ENCODE measurements around the gene CFLAR.

CFLAR gene

DNA sequence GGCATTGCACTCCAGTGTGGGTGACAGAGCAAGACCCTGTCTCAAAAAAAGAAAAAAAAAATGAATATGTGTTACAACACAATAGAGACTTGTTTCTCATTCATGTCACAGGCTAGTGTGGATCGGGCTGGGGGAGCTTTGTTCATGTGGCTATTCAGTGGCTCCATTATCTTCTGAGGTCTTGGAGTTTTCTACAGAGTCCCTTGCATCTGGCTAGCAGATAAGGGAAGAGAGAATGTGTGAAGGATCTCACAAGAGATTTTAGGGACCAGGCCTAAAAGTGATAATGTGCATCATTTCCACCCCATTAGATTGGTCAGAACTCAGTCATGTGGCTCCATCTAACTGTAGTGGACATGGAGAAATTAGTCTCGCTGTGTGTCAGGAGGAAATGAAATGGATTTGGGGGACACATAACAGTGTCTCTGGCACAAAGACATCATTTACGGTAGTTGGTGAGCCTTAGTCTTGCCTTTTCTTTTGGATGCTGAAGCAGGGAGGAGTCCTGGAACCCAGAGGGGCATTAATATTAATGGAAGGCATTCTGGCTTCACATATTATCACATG, 34.6 kb downstream of the CFLAR start:
- TF ChIP-seq IKZF3 (tag by site-specific recombination; IDR thresholded peaks at IDR 0.05) (no peak), ZNF76 (tag by site-specific recombination; IDR thresholded peaks at IDR 0.05; ENCODE audit: borderline replicate concordance, low read depth) (no peak), ZNF37A (tag by site-specific recombination; IDR thresholded peaks at IDR 0.05) (no peak)
- CTCF ChIA-PET = interaction anchor here (0.7 to 1.0 kb wide), 4 partner anchors 8 to 443 kb away, joined by 3 to 4 read pairs (median 3); no protein-coding TSS in a partner anchor
- POLR2A ChIA-PET = interaction anchor here (1.0 kb wide), 1 partner anchor 32 kb away, joined by 4 read pairs; no protein-coding TSS in a partner anchor
- peaks cover 0 to 18% of the 10 kb centered on the region in 2 experiments; a peak in 2 of 3 replicates for H3K36me3 ChIP-seq (ENCODE audit: control insufficient read depth in 2 of 2, insufficient read depth in 1 of 2, low read length in 2 of 2)
- H3K9me3 ChIP-seq (ENCODE audit: control insufficient read depth, insufficient read depth, low read depth, low read length) = no peaks in the 10 kb centered on the region
- no peak overlapping the region for H3K27ac ChIP-seq (ENCODE audit: extremely low read depth, low read depth, low read length)
- no peaks in the 10 kb centered on the region for H3K4me1 ChIP-seq (ENCODE audit: control insufficient read depth, insufficient read depth, low read length)
- H3K4me3 ChIP-seq (ENCODE audit: low read depth, low read length) = no peak overlapping the region

DNA sequence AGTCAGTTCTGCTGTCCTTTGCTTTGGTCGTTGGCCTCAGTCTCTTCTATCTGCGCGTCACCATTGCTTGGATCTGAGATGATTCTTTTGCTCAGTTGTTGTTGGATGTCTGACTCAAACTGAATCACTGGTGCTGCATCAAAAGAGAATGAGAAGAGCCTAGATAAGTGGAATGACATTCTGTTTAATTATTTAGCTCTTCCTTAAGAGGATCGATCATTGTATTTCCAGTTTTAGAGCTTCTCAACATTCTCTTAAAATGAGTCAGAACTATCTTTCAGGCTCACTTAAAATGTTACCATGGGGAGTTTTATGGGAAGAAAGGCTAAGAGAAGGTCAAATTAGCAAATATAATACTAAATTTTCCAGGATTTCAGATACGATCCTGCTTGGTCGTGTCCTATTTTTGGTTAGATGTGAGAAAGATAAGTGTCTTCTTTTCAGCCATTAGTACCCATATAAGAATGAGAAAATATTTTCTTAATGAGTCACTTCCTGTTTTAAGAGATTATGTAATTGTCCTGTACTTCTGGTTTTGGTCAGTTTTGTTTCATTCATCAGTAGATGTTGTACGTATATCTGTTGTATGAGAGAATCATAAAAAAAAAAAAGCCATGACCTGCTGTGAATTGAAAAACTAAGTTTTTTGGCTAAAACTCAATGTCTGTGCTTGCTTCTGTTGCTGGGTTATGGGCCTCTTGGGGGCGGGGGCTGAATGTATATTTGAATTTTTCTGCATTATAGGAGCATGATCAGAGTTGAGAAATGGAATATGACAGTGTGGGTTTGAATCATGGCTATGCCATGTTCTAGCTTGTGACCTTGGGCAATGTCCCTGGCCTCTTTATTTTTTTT, 35.4 kb downstream of the CFLAR start:
- no peaks in the 10 kb centered on the region for H3K4me1 ChIP-seq (ENCODE audit: control insufficient read depth, insufficient read depth, low read length)
- H3K36me3 ChIP-seq (ENCODE audit: control insufficient read depth in 2 of 2, insufficient read depth in 1 of 2, low read length in 2 of 2) = peaks cover 0 to 23% of the 10 kb centered on the region in 2 experiments; a peak in 2 of 3 replicates
- H3K27ac ChIP-seq (ENCODE audit: extremely low read depth, low read depth, low read length) = no peak overlapping the region
- ChIA-PET CTCF (interaction anchor here (0.8 to 1.0 kb wide), 3 partner anchors 9 to 189 kb away, joined by 3 read pairs; no protein-coding TSS in a partner anchor), POLR2A (interaction anchor here (0.7 to 1.0 kb wide), 2 partner anchors 33 to 459 kb away, joined by 3 to 4 read pairs; no protein-coding TSS in a partner anchor)
- no peak overlapping the region for H3K4me3 ChIP-seq (ENCODE audit: low read depth, low read length)
- H3K9me3 ChIP-seq (ENCODE audit: control insufficient read depth, insufficient read depth, low read depth, low read length) = no peaks in the 10 kb centered on the region
- TF ChIP-seq ZNF404 (tag by site-specific recombination; IDR thresholded peaks at IDR 0.05) = no peak
- TF ChIP-seq ZNF112 (tag by site-specific recombination; IDR thresholded peaks at IDR 0.05) = no peak
- TF ChIP-seq, protein P1, sequence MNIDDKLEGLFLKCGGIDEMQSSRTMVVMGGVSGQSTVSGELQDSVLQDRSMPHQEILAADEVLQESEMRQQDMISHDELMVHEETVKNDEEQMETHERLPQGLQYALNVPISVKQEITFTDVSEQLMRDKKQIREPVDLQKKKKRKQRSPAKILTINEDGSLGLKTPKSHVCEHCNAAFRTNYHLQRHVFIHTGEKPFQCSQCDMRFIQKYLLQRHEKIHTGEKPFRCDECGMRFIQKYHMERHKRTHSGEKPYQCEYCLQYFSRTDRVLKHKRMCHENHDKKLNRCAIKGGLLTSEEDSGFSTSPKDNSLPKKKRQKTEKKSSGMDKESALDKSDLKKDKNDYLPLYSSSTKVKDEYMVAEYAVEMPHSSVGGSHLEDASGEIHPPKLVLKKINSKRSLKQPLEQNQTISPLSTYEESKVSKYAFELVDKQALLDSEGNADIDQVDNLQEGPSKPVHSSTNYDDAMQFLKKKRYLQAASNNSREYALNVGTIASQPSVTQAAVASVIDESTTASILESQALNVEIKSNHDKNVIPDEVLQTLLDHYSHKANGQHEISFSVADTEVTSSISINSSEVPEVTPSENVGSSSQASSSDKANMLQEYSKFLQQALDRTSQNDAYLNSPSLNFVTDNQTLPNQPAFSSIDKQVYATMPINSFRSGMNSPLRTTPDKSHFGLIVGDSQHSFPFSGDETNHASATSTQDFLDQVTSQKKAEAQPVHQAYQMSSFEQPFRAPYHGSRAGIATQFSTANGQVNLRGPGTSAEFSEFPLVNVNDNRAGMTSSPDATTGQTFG (tag by site-specific recombination; IDR thresholded peaks at IDR 0.05; ENCODE audit: borderline replicate concordance) = no peak
- no peak for TF ChIP-seq ZNF416 (tag by site-specific recombination; IDR thresholded peaks at IDR 0.05)
- TF ChIP-seq, protein P2, sequence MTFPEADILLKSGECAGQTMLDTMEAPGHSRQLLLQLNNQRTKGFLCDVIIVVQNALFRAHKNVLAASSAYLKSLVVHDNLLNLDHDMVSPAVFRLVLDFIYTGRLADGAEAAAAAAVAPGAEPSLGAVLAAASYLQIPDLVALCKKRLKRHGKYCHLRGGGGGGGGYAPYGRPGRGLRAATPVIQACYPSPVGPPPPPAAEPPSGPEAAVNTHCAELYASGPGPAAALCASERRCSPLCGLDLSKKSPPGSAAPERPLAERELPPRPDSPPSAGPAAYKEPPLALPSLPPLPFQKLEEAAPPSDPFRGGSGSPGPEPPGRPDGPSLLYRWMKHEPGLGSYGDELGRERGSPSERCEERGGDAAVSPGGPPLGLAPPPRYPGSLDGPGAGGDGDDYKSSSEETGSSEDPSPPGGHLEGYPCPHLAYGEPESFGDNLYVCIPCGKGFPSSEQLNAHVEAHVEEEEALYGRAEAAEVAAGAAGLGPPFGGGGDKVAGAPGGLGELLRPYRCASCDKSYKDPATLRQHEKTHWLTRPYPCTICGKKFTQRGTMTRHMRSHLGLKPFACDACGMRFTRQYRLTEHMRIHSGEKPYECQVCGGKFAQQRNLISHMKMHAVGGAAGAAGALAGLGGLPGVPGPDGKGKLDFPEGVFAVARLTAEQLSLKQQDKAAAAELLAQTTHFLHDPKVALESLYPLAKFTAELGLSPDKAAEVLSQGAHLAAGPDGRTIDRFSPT (tag by site-specific recombination; IDR thresholded peaks at IDR 0.05) = 0 out of 2 replicates have a peak, but pooled peaks have one; percentile 40
- peak; percentile 66 for TF ChIP-seq ZNF10 (tag by site-specific recombination; IDR thresholded peaks at IDR 0.05)
- TF ChIP-seq ZNF530 (tag by site-specific recombination; IDR thresholded peaks at IDR 0.05; ENCODE audit: low read depth) = no peak

DNA sequence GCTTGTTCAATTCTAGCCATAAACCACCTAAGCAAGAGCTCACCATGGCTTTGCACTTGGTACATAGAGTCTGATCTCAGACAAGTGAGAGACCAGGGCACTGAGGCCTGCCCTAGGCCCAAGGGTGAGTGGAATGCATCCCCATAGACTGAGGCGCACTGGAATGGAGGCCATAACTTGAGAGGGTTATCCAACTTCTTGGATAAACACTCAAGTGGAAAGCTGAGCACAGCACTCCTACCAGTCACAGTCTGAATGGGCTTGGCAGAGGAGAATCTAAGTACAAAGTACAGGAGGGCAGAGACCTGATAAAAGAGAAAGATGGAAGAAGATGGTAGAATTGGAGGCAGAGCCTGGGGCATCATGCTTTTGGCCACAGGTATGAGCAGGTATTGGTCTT, 36.6 kb downstream of the CFLAR start:
- ChIA-PET CTCF (interaction anchor here (0.6 to 0.8 kb wide), 3 partner anchors 17 to 82 kb away, joined by 4 read pairs; no protein-coding TSS in a partner anchor), POLR2A (no interaction called here)
- no peaks in the 10 kb centered on the region for H3K4me1 ChIP-seq (ENCODE audit: control insufficient read depth, insufficient read depth, low read length)
- no peaks in the 10 kb centered on the region for H3K9me3 ChIP-seq (ENCODE audit: control insufficient read depth, insufficient read depth, low read depth, low read length)
- H3K27ac ChIP-seq (ENCODE audit: extremely low read depth, low read depth, low read length) = no peak overlapping the region
- no peak overlapping the region for H3K4me3 ChIP-seq (ENCODE audit: low read depth, low read length)
- TF ChIP-seq ZNF2 (tag by site-specific recombination; IDR thresholded peaks at IDR 0.05) (no peak), ZNF133 (tag by site-specific recombination; IDR thresholded peaks at IDR 0.05) (0 out of 2 replicates have a peak, but pooled peaks have one; percentile 24)
- peaks cover 0 to 23% of the 10 kb centered on the region in 2 experiments; a peak in 2 of 3 replicates for H3K36me3 ChIP-seq (ENCODE audit: control insufficient read depth in 2 of 2, insufficient read depth in 1 of 2, low read length in 2 of 2)

Data from HEK293 (cell line).